ENCODE measurements around the gene DNAJC5. TPM values are rescaled to one million over a fixed set of nuclear protein-coding genes. Genes with fewer than 3 reads are reported as not detected.

Gene DNAJC5
- total RNA-seq, 1 experiment from 2014 or later, result 79.6 TPM

GRCh38 chr20:63889241-63890200 lies 5.4 kb upstream of the DNAJC5 start:
- Histone ChIP-seq H3K27me3 (no peaks in the 10 kb centered on the region), H3K27ac (no peak overlapping the region), H3K9me3 (replicated peaks) (no peaks in the 10 kb centered on the region), H3K4me3 (no peak overlapping the region), H3K4me1 (no peaks in the 10 kb centered on the region), H3K36me3 (peaks cover 37% of the 10 kb centered on the region)
- DNase-seq, result no peak

GRCh38 chr20:63890201-63890576 lies 4.7 kb upstream of the DNAJC5 start:
- Histone ChIP-seq H3K4me3 (no peak overlapping the region), H3K9me3 (replicated peaks) (no peaks in the 10 kb centered on the region), H3K27me3 (no peaks in the 10 kb centered on the region), H3K4me1 (no peaks in the 10 kb centered on the region), H3K36me3 (peaks cover 37% of the 10 kb centered on the region), H3K27ac (no peak overlapping the region)
- no peak for DNase-seq

GRCh38 chr20:63890616-63891015 lies 4.3 kb upstream of the DNAJC5 start:
- Histone ChIP-seq H3K36me3 (peaks cover 37% of the 10 kb centered on the region), H3K4me1 (no peaks in the 10 kb centered on the region), H3K27me3 (no peaks in the 10 kb centered on the region), H3K4me3 (no peak overlapping the region), H3K27ac (no peak overlapping the region), H3K9me3 (replicated peaks) (no peaks in the 10 kb centered on the region)
- no peak for DNase-seq

GRCh38 chr20:63891061-63892002 lies 3.6 kb upstream of the DNAJC5 start:
- no peak for DNase-seq
- H3K27me3 ChIP-seq, result no peaks in the 10 kb centered on the region
- peaks cover 33% of the 10 kb centered on the region for H3K36me3 ChIP-seq
- no peak overlapping the region for H3K4me3 ChIP-seq
- no peaks in the 10 kb centered on the region for H3K4me1 ChIP-seq
- no peaks in the 10 kb centered on the region for H3K9me3 ChIP-seq (replicated peaks)
- H3K27ac ChIP-seq, result no peak overlapping the region

- Histone ChIP-seq H3K27me3 (no peaks in the 10 kb centered on the region), H3K27ac (no peak overlapping the region), H3K4me3 (no peak overlapping the region), H3K4me1 (peaks cover 7% of the 10 kb centered on the region), H3K36me3 (peaks cover 23% of the 10 kb centered on the region), H3K9me3 (replicated peaks) (no peaks in the 10 kb centered on the region)
- DNase-seq, result no peak
Measured at GRCh38 chr20:63892402-63892801, 2.5 kb upstream of the DNAJC5 start.

GRCh38 chr20:63893999-63894357 lies 948 bp upstream of the DNAJC5 start:
- H3K4me1 ChIP-seq, result peaks cover 7% of the 10 kb centered on the region
- no peak overlapping the region for H3K4me3 ChIP-seq
- peaks cover 14% of the 10 kb centered on the region for H3K36me3 ChIP-seq
- no peak overlapping the region for H3K27ac ChIP-seq
- no peaks in the 10 kb centered on the region for H3K27me3 ChIP-seq
- no peak for DNase-seq
- no peaks in the 10 kb centered on the region for H3K9me3 ChIP-seq (replicated peaks)

GRCh38 chr20:63895202-63895951 lies 451 bp downstream of the DNAJC5 start:
- peak overlapping the region; percentile 55; the same call in 1 of the 2 replicates for H3K27ac ChIP-seq
- DNase-seq, result peak in 1 of 2 experiments; percentile 40
- no peaks in the 10 kb centered on the region for H3K9me3 ChIP-seq (replicated peaks)
- peaks cover 7% of the 10 kb centered on the region for H3K4me1 ChIP-seq
- peaks cover 2% of the 10 kb centered on the region for H3K36me3 ChIP-seq
- peak overlapping the region; percentile 58 for H3K4me3 ChIP-seq
- H3K27me3 ChIP-seq, result no peaks in the 10 kb centered on the region

GRCh38 chr20:63895952-63896263 lies 982 bp downstream of the DNAJC5 start:
- Histone ChIP-seq H3K9me3 (replicated peaks) (no peaks in the 10 kb centered on the region), H3K4me1 (peaks cover 7% of the 10 kb centered on the region), H3K27ac (peak overlapping the region; percentile 55), H3K4me3 (peak overlapping the region; percentile 58), H3K36me3 (no peaks in the 10 kb centered on the region), H3K27me3 (no peaks in the 10 kb centered on the region)
- no peak for DNase-seq

GRCh38 chr20:63896264-63897105 lies 1.6 kb downstream of the DNAJC5 start:
- H3K4me1 ChIP-seq, result peaks cover 7% of the 10 kb centered on the region
- peak; percentile 86 for DNase-seq

GRCh38 chr20:63897978-63898561 lies 3.1 kb downstream of the DNAJC5 start:
- H3K4me1 ChIP-seq, result peaks cover 10% of the 10 kb centered on the region
- no peak overlapping the region for H3K27ac ChIP-seq
- no peak for DNase-seq
- H3K36me3 ChIP-seq, result no peaks in the 10 kb centered on the region
- no peaks in the 10 kb centered on the region for H3K9me3 ChIP-seq (replicated peaks)
- H3K4me3 ChIP-seq, result no peak overlapping the region
- no peaks in the 10 kb centered on the region for H3K27me3 ChIP-seq

More at GRCh38 chr20:63896264-63897105, 1.6 kb downstream of the DNAJC5 start:
- Histone ChIP-seq H3K36me3 (no peaks in the 10 kb centered on the region), H3K9me3 (replicated peaks) (no peaks in the 10 kb centered on the region), H3K27me3 (no peaks in the 10 kb centered on the region), H3K4me3 (peak overlapping the region; percentile 58), H3K27ac (peak overlapping the region; percentile 55)

GRCh38 chr20:63898882-63899558 lies 4.1 kb downstream of the DNAJC5 start:
- DNase-seq, result no peak
- Histone ChIP-seq H3K27me3 (no peaks in the 10 kb centered on the region), H3K36me3 (no peaks in the 10 kb centered on the region), H3K27ac (no peak overlapping the region), H3K9me3 (replicated peaks) (no peaks in the 10 kb centered on the region), H3K4me3 (no peak overlapping the region), H3K4me1 (peaks cover 20% of the 10 kb centered on the region)

GRCh38 chr20:63900413-63900812 lies 5.5 kb downstream of the DNAJC5 start:
- DNase-seq, result no peak
- no peak overlapping the region for H3K4me3 ChIP-seq
- H3K9me3 ChIP-seq (replicated peaks), result no peaks in the 10 kb centered on the region
- no peaks in the 10 kb centered on the region for H3K27me3 ChIP-seq
- no peak overlapping the region for H3K27ac ChIP-seq
- peaks cover 27% of the 10 kb centered on the region for H3K4me1 ChIP-seq
- no peaks in the 10 kb centered on the region for H3K36me3 ChIP-seq
